GM21390 (cell line): ENCODE data around the gene ZNF398.
"Not testable (repeated sequence)": the region's sequence is repeated elsewhere in the genome, so short reads cannot be mapped to it uniquely, and the experiment has no call there.

Experiments used
- ATAC-seq: cut with Tn5 transposase; IDR thresholded peaks from one replicate; pipeline ENCODE4 v1.9.1; 2021; ENCODE audit not compliant: unreplicated experiment

Gene ZNF398

GRCh38 chr7:149223761-149224160 is 76.5 kb downstream of the ZNF398 start:
- no peak for ATAC-seq

GRCh38 chr7:149224352-149224751 is 77.1 kb downstream of the ZNF398 start:
- no peak for ATAC-seq

GRCh38 chr7:149225106-149225505 is 77.9 kb downstream of the ZNF398 start:
- no peak for ATAC-seq

- no peak for ATAC-seq
Observed at GRCh38 chr7:149225656-149226055, 78.4 kb downstream of the ZNF398 start.

DNA sequence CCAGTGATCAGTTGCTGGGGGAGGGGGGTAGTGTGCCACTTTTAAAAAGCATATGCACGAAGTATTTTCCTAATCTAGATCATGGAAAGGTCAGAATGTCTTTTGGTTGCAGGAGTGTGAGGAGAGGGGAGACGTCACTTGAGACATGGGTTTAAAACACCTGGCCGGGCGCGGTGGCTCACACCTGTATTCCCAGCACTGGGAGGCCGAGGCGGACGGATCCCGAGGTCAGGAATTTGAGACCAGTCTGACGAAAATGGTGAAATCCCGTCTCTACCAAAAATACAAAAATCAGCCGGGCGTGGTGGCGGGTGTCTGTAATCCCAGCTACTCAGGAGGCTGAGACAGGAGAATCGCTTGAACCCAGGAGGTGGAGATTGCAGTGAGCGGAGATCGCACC is 79.1 kb downstream of the ZNF398 start:
- ATAC-seq, result not testable (repeated sequence)

DNA sequence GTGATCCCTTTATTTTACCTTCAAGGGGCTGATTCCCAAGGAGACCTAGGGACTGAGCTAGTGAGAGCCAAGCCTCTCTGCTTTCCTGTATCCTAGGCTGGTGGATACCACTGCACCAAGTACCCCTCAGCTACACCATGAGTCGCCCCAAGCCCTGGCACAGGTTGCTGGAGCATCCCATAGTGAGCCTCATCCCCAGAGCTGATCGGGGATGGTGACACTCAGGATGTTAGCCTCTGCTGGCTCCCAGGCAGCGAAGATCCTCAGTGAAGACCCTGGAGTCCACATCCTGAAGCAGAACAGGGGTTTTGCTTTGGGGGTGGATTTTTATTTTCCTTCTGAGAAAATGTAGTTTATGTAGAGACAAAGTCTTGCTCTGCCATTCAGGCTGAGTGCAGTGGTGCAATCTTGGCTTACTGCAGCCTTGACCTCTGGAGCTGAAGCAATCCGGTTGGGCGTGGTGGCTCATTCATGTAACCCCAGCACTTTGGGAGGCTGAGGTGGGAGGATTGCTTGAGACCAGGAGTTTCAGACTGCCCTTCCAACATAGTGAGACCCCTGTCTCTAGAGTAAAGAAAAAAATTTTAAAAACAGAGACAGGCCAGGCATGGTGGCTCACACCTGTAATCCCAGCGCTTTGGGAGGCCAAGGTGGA is 79.7 kb downstream of the ZNF398 start:
- no peak for ATAC-seq

GRCh38 chr7:149228831-149229471 is 81.7 kb downstream of the ZNF398 start:
- ATAC-seq, result no peak

GRCh38 chr7:149229526-149229925 is 82.3 kb downstream of the ZNF398 start:
- ATAC-seq, result no peak

DNA sequence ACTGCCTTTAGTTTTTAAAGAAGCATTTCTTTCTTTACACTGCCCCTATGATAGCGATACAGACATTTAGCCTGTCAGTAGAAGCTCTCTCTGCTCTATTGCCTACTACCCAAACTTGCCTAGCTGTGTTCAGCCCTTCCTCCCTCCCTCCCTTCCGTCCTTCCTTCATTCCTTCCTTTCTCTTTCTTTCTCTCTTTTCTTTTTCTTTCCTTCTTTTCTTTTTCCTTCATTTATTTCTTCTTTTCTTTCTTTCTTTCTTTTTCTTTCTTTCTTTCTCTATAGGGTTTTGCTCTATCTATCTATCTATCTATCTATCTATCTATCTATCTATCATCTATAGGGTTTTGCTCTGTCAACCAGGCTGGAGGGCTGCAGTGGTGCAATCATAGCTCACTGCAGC is 85.1 kb downstream of the ZNF398 start:
- no peak for ATAC-seq
